ENCODE measurements around the gene EEPD1.
"Not testable (repeated sequence)": the region's sequence is repeated elsewhere in the genome, so short reads cannot be mapped to it uniquely, and the experiment has no call there.

Gene EEPD1

GRCh38 chr7:36118344-36118743 lies 34.7 kb upstream of the EEPD1 start:
- Histone ChIP-seq H4K12ac (ENCODE audit: low read depth, low read length) (no peak overlapping the region), H3K9me3 (ENCODE audit: insufficient read depth, low read depth, low read length) (peaks cover 4% of the 10 kb centered on the region), H2BK120ac (ENCODE audit: insufficient read depth, low read length, poor library complexity) (no peak overlapping the region), H3K4me3 (ENCODE audit: low read depth, low read length) (no peak overlapping the region), H3K79me1 (ENCODE audit: low read length) (no peaks in the 10 kb centered on the region), H2AK5ac (ENCODE audit: low read length) (no peak overlapping the region), H4K91ac (ENCODE audit: low read depth, low read length) (no peak overlapping the region), H3K36me3 (ENCODE audit: control insufficient read depth in 1 of 2, insufficient read depth in 2 of 2, low read length in 2 of 2) (no peaks in the 10 kb centered on the region), H3K23ac (ENCODE audit: low read length) (no peak overlapping the region), H3K79me2 (ENCODE audit: control insufficient read depth, insufficient read depth, low read length, poor library complexity) (no peaks in the 10 kb centered on the region), H3K4ac (ENCODE audit: low read depth, low read length) (no peak overlapping the region), H3K4me1 (ENCODE audit: control insufficient read depth in 1 of 2, insufficient read depth in 2 of 2, low read length in 2 of 2) (no peaks in the 10 kb centered on the region), H2AFZ (ENCODE audit: insufficient read depth, low read length, poor library complexity) (no peak overlapping the region), H2BK5ac (ENCODE audit: low read depth, low read length, poor library complexity) (no peak overlapping the region), H2BK12ac (ENCODE audit: low read length) (no peak overlapping the region), H3K4me2 (ENCODE audit: low read length) (no peak overlapping the region), H3K27me3 (ENCODE audit: insufficient read depth, low read length) (no peaks in the 10 kb centered on the region), H3K9ac (ENCODE audit: low read length) (no peak overlapping the region), H4K8ac (ENCODE audit: low read depth, low read length) (no peak overlapping the region), H3K18ac (ENCODE audit: low read length) (no peak overlapping the region), H3K14ac (ENCODE audit: low read length) (no peak overlapping the region), H3K27ac (ENCODE audit: low read depth, low read length) (no peak overlapping the region)
- no peak for DNase-seq
- WGBS (ENCODE audit: extremely low coverage, insufficient coverage, insufficient read length): no CpG with 5 or more reads among the region's 1 CpG

DNA sequence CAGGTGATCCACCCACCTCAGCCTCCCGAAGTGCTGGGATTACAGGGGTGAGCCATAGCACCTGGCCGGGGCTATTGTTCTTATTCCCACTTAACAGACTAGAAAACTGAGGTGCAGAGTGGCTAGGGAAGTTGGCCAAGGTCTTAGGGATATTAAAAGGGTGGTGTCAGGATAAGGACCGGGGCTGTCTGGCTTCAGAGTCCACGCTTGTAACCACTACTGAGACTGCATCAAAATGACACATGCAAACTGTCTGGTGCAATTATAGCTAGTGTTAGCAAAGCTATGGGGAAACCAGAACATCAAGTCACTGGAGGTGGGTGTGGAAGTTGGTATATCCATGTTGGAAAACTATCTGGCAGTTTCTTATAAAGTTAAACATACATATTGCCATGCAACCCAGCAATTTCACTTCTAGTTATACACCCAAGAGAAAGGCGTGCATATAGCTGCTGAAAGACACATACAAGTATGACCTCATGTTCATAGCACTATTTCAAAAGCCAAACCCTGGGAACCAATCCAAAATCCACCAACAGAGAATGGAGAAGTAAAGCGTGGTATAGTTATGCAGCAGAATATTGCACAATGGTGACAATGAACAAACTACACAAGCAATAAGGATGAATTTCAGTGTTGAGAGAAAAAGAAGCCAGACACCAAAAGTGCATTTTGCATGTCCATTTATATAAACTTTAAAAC lies 33.9 kb upstream of the EEPD1 start:
- Histone ChIP-seq H3K4me3 (ENCODE audit: low read depth, low read length) (no peak overlapping the region), H4K12ac (ENCODE audit: low read depth, low read length) (no peak overlapping the region), H2BK5ac (ENCODE audit: low read depth, low read length, poor library complexity) (no peak overlapping the region), H3K18ac (ENCODE audit: low read length) (no peak overlapping the region), H3K23ac (ENCODE audit: low read length) (no peak overlapping the region), H3K9me3 (ENCODE audit: insufficient read depth, low read depth, low read length) (peaks cover 4% of the 10 kb centered on the region), H3K27me3 (ENCODE audit: insufficient read depth, low read length) (no peaks in the 10 kb centered on the region), H3K4me1 (ENCODE audit: control insufficient read depth in 1 of 2, insufficient read depth in 2 of 2, low read length in 2 of 2) (no peaks in the 10 kb centered on the region), H3K36me3 (ENCODE audit: control insufficient read depth in 1 of 2, insufficient read depth in 2 of 2, low read length in 2 of 2) (no peaks in the 10 kb centered on the region), H2AK5ac (ENCODE audit: low read length) (no peak overlapping the region), H3K79me2 (ENCODE audit: control insufficient read depth, insufficient read depth, low read length, poor library complexity) (no peaks in the 10 kb centered on the region), H2BK12ac (ENCODE audit: low read length) (no peak overlapping the region), H3K4ac (ENCODE audit: low read depth, low read length) (no peak overlapping the region), H3K27ac (ENCODE audit: low read depth, low read length) (no peak overlapping the region), H3K4me2 (ENCODE audit: low read length) (no peak overlapping the region), H3K79me1 (ENCODE audit: low read length) (no peaks in the 10 kb centered on the region), H2AFZ (ENCODE audit: insufficient read depth, low read length, poor library complexity) (no peak overlapping the region), H4K91ac (ENCODE audit: low read depth, low read length) (no peak overlapping the region), H2BK120ac (ENCODE audit: insufficient read depth, low read length, poor library complexity) (no peak overlapping the region), H4K8ac (ENCODE audit: low read depth, low read length) (no peak overlapping the region), H3K9ac (ENCODE audit: low read length) (no peak overlapping the region), H3K14ac (ENCODE audit: low read length) (no peak overlapping the region)
- WGBS (ENCODE audit: extremely low coverage, insufficient coverage, insufficient read length): no CpG with 5 or more reads among the region's 6 CpGs
- peak; percentile 2 to 50 for DNase-seq

DNA sequence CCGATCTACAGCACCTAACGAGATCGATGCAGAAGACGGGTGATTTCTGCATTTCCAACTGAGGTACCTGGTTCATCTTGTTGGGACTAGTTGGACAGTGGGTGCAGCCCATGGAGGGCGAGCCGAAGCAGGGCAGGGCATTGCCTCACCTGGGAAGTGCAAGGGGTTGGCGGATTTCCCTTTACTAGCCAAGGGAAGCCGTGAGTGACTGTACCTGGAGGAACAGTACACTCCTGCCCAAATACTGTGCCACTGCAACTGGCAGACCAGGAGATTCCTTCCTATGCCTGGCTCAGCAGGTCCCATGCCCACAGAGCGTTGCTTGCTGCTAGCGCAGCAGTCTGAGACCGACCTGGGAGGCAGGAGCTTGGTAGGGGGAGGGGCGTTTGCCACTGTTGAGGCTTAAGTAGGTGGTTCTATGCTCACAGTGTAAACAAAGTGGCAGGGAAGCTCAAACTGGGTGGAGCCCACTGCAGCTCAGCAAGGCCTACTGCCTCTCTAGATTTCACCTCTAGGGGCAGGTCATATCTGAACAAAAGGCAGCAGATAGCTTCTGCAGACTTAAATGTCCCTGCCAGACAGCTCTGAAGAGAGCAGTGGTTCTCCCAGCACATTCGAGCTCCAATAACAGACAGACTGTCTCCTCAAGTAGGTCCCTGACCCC lies 32.9 kb upstream of the EEPD1 start:
- not testable (repeated sequence) for H3K36me3 ChIP-seq (ENCODE audit: control insufficient read depth in 1 of 2, insufficient read depth in 2 of 2, low read length in 2 of 2); H4K12ac ChIP-seq (ENCODE audit: low read depth, low read length); H3K4me3 ChIP-seq (ENCODE audit: low read depth, low read length); H2AK5ac ChIP-seq (ENCODE audit: low read length); H3K18ac ChIP-seq (ENCODE audit: low read length); H4K91ac ChIP-seq (ENCODE audit: low read depth, low read length); H3K4me1 ChIP-seq (ENCODE audit: control insufficient read depth in 1 of 2, insufficient read depth in 2 of 2, low read length in 2 of 2); H3K79me2 ChIP-seq (ENCODE audit: control insufficient read depth, insufficient read depth, low read length, poor library complexity); H3K9ac ChIP-seq (ENCODE audit: low read length); H3K4me2 ChIP-seq (ENCODE audit: low read length); H2BK120ac ChIP-seq (ENCODE audit: insufficient read depth, low read length, poor library complexity); DNase-seq; H3K4ac ChIP-seq (ENCODE audit: low read depth, low read length); H3K14ac ChIP-seq (ENCODE audit: low read length); H2BK12ac ChIP-seq (ENCODE audit: low read length); H3K27ac ChIP-seq (ENCODE audit: low read depth, low read length); H3K23ac ChIP-seq (ENCODE audit: low read length); H2AFZ ChIP-seq (ENCODE audit: insufficient read depth, low read length, poor library complexity); H3K9me3 ChIP-seq (ENCODE audit: insufficient read depth, low read depth, low read length); H4K8ac ChIP-seq (ENCODE audit: low read depth, low read length); H2BK5ac ChIP-seq (ENCODE audit: low read depth, low read length, poor library complexity); H3K79me1 ChIP-seq (ENCODE audit: low read length); H3K27me3 ChIP-seq (ENCODE audit: insufficient read depth, low read length)
- WGBS (ENCODE audit: extremely low coverage, insufficient coverage, insufficient read length): no CpG with 5 or more reads among the region's 13 CpGs

DNA sequence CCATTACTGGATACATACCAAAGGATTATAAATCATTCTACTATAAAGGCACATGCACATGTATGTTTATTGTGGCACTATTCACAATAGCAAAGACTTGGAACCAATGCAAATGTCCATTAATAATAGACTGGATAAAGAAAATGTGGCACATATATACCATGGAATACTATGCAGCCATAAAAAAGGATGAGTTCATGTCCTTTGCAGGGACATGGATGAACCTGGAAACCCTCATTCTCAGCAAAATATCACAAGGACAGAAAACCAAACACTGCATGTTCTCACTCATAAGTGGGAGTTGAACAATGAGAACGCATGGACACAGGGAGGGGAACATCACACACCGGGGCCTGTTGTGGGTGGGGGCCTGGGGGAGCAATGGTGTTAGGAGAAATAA lies 27.4 kb upstream of the EEPD1 start:
- H3K4ac ChIP-seq (ENCODE audit: low read depth, low read length); H3K4me3 ChIP-seq (ENCODE audit: low read depth, low read length); H2AFZ ChIP-seq (ENCODE audit: insufficient read depth, low read length, poor library complexity); H3K27me3 ChIP-seq (ENCODE audit: insufficient read depth, low read length); H3K9me3 ChIP-seq (ENCODE audit: insufficient read depth, low read depth, low read length); H3K79me2 ChIP-seq (ENCODE audit: control insufficient read depth, insufficient read depth, low read length, poor library complexity); H3K18ac ChIP-seq (ENCODE audit: low read length); H4K91ac ChIP-seq (ENCODE audit: low read depth, low read length); H2AK5ac ChIP-seq (ENCODE audit: low read length); H3K27ac ChIP-seq (ENCODE audit: low read depth, low read length); DNase-seq; H3K36me3 ChIP-seq (ENCODE audit: control insufficient read depth in 1 of 2, insufficient read depth in 2 of 2, low read length in 2 of 2); H2BK12ac ChIP-seq (ENCODE audit: low read length); H3K14ac ChIP-seq (ENCODE audit: low read length); H4K8ac ChIP-seq (ENCODE audit: low read depth, low read length); H4K12ac ChIP-seq (ENCODE audit: low read depth, low read length); H3K4me1 ChIP-seq (ENCODE audit: control insufficient read depth in 1 of 2, insufficient read depth in 2 of 2, low read length in 2 of 2); H3K79me1 ChIP-seq (ENCODE audit: low read length); H3K4me2 ChIP-seq (ENCODE audit: low read length); H2BK5ac ChIP-seq (ENCODE audit: low read depth, low read length, poor library complexity); H3K23ac ChIP-seq (ENCODE audit: low read length); H3K9ac ChIP-seq (ENCODE audit: low read length); H2BK120ac ChIP-seq (ENCODE audit: insufficient read depth, low read length, poor library complexity): not testable (repeated sequence)
- WGBS (ENCODE audit: extremely low coverage, insufficient coverage, insufficient read length): no CpG with 5 or more reads among the region's 2 CpGs

Data from trophoblast cell (in vitro differentiated cells and primary cell).